G401 (cell line): ENCODE measurements around the gene JPH4. TPM values are rescaled to one million over a fixed set of nuclear protein-coding genes. Genes with fewer than 3 reads are reported as not detected.

ENCODE experiments used
- DNase-seq: peaks from one replicate; pipeline ENCODE4 v3.0.0-alpha.2; 2015; ENCODE audit warnings: low spot score
- in situ Hi-C: cut with HindIII; loops from 2 replicates; pipeline ENCODE4 v1.10.0; 2016; ENCODE audit warnings: low sequenced_read_pairs, mixed read lengths
- total RNA-seq: library from RNA; depleted of rRNA; stranded (reverse); fragments of >200 nt; shearing (Covaris generic); gene quantifications from 2 replicates; pipeline ENCODE4 v1.2.3, GENCODE V29; 2014; rRNA removed

Gene JPH4
- total RNA-seq, 1 experiment from 2014 or later: not detected

DNA sequence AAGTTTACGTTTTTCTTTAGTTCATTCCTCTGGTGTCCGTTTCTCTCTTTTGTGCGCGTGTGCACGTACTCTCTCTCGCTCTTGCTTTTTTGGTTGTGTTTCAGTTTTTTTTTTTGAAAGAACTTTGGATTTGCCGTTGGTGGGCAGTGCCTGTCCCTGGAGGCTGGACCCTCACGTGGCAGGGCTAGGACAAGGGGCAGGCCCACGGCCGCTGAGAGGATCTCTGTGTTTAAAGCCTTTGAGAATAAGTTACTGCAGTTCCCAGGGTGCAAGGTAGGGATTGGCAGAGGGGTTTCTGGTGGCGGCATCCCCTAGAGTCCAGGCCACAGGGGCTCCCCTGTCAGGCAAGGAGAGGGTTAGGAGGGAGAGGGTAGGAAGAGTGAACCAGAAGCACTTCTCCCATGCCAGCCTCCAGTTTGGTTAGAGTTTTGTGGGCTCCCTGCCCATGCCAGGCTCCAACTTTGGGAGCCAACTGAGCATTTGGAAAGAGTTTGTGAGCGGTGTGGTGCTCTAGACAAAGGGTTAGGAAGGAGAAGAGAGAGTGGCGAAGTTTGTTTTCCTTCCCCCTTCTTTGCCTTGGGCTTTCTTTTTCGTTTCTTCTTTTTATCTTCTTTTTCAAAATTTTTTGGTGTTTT is 57.6 kb downstream of the JPH4 start:
- in situ Hi-C loops: no loop called here
- DNase-seq: no peak

DNA sequence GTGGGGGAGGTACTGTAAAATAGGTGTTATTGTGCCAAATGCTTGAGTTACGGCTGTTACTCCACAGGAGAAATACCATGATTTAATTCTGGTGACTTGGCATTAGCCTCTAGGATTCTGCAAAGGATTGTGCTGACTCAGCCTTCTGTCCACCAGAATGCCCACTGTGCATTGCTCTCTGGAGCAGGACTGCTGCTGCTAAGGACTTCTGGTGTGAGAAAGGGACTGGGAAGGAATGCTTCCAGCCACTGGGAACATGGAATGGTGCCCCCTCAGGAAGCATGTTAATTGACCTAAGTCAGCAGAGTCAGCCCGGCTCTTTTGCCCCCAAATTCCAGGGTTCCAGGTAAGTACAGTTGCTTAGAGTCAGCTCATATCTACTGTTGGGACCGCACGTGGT is 59.9 kb downstream of the JPH4 start:
- peak; percentile 85 for DNase-seq

More for the DNA sequence above, 59.9 kb downstream of the JPH4 start:
- in situ Hi-C loops: no loop called here

Other genes with a start within 250 kb of the JPH4 start
- 21.3 and 25.9 TPM in 2 replicates for gene SLC22A17, start 225.9 kb downstream of the JPH4 start, total RNA-seq
- gene EFS, start 213.6 kb downstream of the JPH4 start, total RNA-seq: not detected in 2 replicates
- not detected in 2 replicates for gene IL25, start 206.0 kb downstream of the JPH4 start, total RNA-seq
- not detected in 2 replicates for gene CMTM5, start 201.7 kb downstream of the JPH4 start, total RNA-seq
- not detected in 2 replicates for gene MYH6, start 170.5 kb downstream of the JPH4 start, total RNA-seq
- not detected in 2 replicates for gene MYH7, start 143.1 kb downstream of the JPH4 start, total RNA-seq
- 47.6 and 52.1 TPM in 2 replicates for gene NGDN, start 109.1 kb downstream of the JPH4 start, total RNA-seq
- gene ZFHX2, start 27.0 kb downstream of the JPH4 start, total RNA-seq: under 0.01 and 0.03 TPM in 2 replicates
- 12.9 and 22.2 TPM in 2 replicates for gene THTPA, start 22.5 kb downstream of the JPH4 start, total RNA-seq
- gene AP1G2, start 11.0 kb downstream of the JPH4 start, total RNA-seq: 37.0 and 38.9 TPM in 2 replicates
- 0.61 and 3.7 TPM in 2 replicates for gene DHRS2, start 57.6 kb upstream of the JPH4 start, total RNA-seq